HEK293T (cell line): ENCODE measurements around the gene CPAMD8.
"Not testable (repeated sequence)": the region's sequence is repeated elsewhere in the genome, so short reads cannot be mapped to it uniquely, and the experiment has no call there.

Source experiments
- CTCF ChIA-PET: fragments of 350-600 bp; formaldehyde crosslinking; extraction: SDS; loops from one replicate; lab custom pipeline; 2021; ENCODE audit warnings: antibody characterized with exemption, inconsistent platforms; lab: Yijun Ruan, JAX
- POLR2A ChIA-PET: fragments of 350-600 bp; formaldehyde crosslinking; extraction: SDS; loops from one replicate; lab custom pipeline; 2020; ENCODE audit warnings: antibody characterized with exemption, inconsistent platforms; lab: Yijun Ruan, JAX
- DNase-seq: peaks from one replicate; pipeline ENCODE4 v3.0.0; 2012; ENCODE audit warnings: mixed read lengths; ENCODE audit errors: extremely low spot score
- ARNT ChIP-seq: fragments of 450-650 bp; IDR thresholded peaks from 2 replicates; pipeline ENCODE4 v1.6.1; 2017; ENCODE audit warnings: mild to moderate bottlenecking
- BHLHE40 ChIP-seq: fragments of 450-650 bp; IDR thresholded peaks from 2 replicates; pipeline ENCODE4 v1.6.1; 2016; ENCODE audit warnings: mild to moderate bottlenecking, moderate library complexity, borderline replicate concordance
- CTBP1 ChIP-seq: fragments of 450-650 bp; IDR thresholded peaks from 2 replicates; pipeline ENCODE4 v1.6.1; 2016; ENCODE audit warnings: borderline replicate concordance
- ELF4 ChIP-seq: fragments of 450-650 bp; IDR thresholded peaks from 2 replicates; pipeline ENCODE4 v1.6.1; 2017; ENCODE audit warnings: antibody characterized with exemption
- FOXA1 ChIP-seq: fragments of 450-650 bp; IDR thresholded peaks from 2 replicates; pipeline ENCODE4 v1.6.1; 2016; ENCODE audit warnings: mild to moderate bottlenecking
- FOXK2 ChIP-seq: fragments of 450-650 bp; IDR thresholded peaks from 2 replicates; pipeline ENCODE4 v1.6.1; 2016; ENCODE audit warnings: mild to moderate bottlenecking
- FOXM1 ChIP-seq: fragments of 450-650 bp; IDR thresholded peaks from 2 replicates; pipeline ENCODE4 v1.6.1; 2017; ENCODE audit warnings: mild to moderate bottlenecking, borderline replicate concordance
- HDGF ChIP-seq: fragments of 450-650 bp; IDR thresholded peaks from 2 replicates; pipeline ENCODE4 v1.6.1; 2017; ENCODE audit warnings: antibody characterized with exemption, borderline replicate concordance
- L3MBTL2 ChIP-seq: fragments of 450-650 bp; conservative IDR thresholded peaks from 2 replicates; pipeline ENCODE4 v1.6.1; 2016; ENCODE audit warnings: mild to moderate bottlenecking
- LEF1 ChIP-seq: fragments of 450-650 bp; IDR thresholded peaks from 2 replicates; pipeline ENCODE4 v1.6.1; 2017; ENCODE audit warnings: mild to moderate bottlenecking, borderline replicate concordance
- NFRKB ChIP-seq: fragments of 450-650 bp; IDR thresholded peaks from 2 replicates; pipeline ENCODE4 v1.6.1; 2016; ENCODE audit warnings: mild to moderate bottlenecking, moderate library complexity
- SP1 ChIP-seq: fragments of 450-650 bp; IDR thresholded peaks from 2 replicates; pipeline ENCODE4 v1.6.1; 2017
- SUZ12 ChIP-seq: fragments of 450-650 bp; IDR thresholded peaks from 2 replicates; pipeline ENCODE4 v1.6.1; 2016; ENCODE audit warnings: mild to moderate bottlenecking
- TARDBP ChIP-seq: fragments of 450-650 bp; IDR thresholded peaks from 2 replicates; pipeline ENCODE4 v1.6.1; 2016
- ZNF384 ChIP-seq: fragments of 450-650 bp; IDR thresholded peaks from 2 replicates; pipeline ENCODE4 v1.6.1; 2016
- TF ChIP-seq, protein P1 (sequence below): fragments of 450-650 bp; IDR thresholded peaks from 2 replicates; pipeline ENCODE4 v1.6.1; 2016

The CPAMD8 gene

DNA sequence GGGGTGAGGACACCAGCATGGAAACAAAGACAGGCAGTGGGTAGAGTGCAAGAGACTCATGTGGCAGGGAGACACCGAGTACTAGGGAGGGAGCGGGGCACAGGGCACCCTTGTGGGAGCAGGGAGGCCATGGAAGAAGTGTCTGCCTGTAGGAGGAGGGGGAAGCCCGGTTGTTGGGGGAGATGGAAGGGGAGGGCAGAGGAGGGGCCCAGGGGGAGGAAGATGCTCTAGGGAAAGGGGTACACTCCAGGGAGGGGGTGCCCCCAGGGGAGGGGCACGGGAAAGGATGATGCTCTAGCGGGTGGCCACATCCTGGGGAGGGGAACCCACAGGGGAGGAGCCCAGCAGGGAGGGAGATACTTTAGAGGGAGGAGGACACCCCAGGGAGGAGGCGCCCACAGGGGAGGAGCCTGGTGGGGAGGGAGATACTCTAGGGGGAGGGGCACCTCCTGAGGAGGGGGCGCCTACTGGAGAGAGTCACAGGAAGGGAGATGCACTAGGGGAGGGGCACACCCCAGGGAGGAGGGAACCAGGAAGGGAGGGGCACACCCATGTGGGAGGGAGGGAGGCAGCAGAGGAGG lies 24.9 kb downstream of the CPAMD8 start:
- TF ChIP-seq ELF4 = no peak
- CTCF ChIA-PET = no interaction called here
- POLR2A ChIA-PET = no interaction called here
- no peak for DNase-seq

DNA sequence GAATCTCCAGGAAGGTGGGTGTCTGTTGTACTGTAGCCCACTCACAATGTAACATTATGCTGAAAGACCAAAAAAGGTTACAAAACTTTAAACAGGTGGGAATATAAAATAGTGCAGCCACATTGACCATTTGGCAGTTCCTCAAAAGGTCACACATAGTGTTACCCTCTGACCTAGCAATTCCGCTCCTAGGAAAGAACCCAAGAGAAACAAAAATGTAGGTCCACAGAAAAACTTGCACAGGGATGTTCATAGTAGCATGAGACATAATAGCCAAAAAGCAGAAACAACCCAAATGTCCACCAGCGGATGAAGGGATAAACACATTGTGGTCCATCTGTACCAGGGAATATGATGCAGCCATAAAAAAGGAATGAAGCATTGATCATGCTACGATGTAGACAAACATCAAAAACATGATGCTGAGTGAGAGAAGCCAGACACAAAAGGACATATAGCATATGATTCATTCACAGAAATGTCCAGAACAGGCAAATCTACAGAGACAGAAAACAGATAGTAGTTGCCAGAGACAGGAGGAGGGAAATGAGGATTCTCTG lies 27.9 kb downstream of the CPAMD8 start:
- no peak for DNase-seq
- TF ChIP-seq CTBP1 = no peak
- TF ChIP-seq SP1 = no peak
- TF ChIP-seq BHLHE40 = no peak
- no peak for TF ChIP-seq NFRKB
- no peak for TF ChIP-seq TARDBP
- TF ChIP-seq LEF1 = no peak
- no peak for TF ChIP-seq FOXM1
- no peak for TF ChIP-seq FOXK2
- TF ChIP-seq SUZ12 = no peak
- TF ChIP-seq ZNF384 = no peak
- TF ChIP-seq L3MBTL2 = no peak
- no peak for TF ChIP-seq ARNT
- POLR2A ChIA-PET = no interaction called here
- CTCF ChIA-PET = no interaction called here

DNA sequence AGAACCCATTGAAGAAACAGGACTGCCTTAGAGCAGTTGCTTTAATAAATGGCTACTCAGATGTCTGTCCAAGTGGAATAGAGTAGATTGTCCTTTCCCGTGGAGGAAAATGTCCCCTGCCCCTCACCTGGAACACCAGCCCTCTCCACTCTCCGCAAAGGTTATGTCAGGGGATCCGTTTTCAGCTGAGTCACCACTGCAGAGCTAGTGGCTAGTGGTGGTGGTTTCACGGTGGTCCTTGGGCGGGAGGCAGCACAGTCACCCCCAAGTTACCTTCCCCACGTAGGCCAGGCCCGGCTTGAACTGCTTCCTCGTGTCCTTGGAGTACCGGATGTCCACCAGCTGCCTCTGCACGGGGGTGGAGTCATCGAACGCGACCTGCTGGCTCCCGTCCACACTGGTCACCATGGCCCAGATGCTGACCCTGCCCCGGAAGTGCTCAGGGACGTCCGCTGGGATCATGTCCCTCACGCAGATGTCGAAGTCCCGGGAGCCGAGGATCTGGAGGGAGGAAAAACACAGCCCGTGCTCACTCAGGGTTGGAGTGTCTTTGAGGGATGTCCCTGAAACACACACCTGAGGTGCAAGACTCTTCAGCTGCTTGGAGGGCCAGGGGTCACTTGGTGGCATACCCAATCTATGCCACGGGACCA lies 29.6 kb downstream of the CPAMD8 start:
- CTCF ChIA-PET, POLR2A ChIA-PET, DNase-seq: not testable (repeated sequence)

DNA sequence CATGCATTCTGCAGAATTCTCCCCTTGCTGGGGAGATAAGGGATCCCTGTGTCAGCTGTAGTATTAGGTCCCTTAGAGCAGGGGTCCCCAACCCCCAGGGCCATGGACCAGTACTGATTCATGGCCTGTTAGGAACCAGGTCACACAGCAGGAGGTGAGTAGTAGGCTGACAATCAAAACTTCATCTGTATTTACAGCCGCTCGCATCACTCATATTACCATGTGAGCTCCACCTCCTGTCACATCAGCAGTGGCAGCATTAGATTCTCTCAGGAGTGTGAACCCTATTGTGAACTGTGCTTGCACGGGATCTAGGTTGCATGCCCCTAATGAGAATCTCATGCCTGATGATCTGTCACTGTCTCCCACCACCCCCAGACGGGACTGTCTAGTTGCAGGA lies 37.9 kb downstream of the CPAMD8 start:
- POLR2A ChIA-PET = no interaction called here
- CTCF ChIA-PET = no interaction called here
- TF ChIP-seq SP1 (no peak), ELF4 (no peak), FOXM1 (no peak), L3MBTL2 (no peak), HDGF (no peak), ARNT (no peak), SUZ12 (no peak), TARDBP (no peak), BHLHE40 (no peak), CTBP1 (no peak), ZNF384 (no peak), FOXK2 (no peak), FOXA1 (no peak), LEF1 (no peak), NFRKB (no peak)
- TF ChIP-seq, protein P1, sequence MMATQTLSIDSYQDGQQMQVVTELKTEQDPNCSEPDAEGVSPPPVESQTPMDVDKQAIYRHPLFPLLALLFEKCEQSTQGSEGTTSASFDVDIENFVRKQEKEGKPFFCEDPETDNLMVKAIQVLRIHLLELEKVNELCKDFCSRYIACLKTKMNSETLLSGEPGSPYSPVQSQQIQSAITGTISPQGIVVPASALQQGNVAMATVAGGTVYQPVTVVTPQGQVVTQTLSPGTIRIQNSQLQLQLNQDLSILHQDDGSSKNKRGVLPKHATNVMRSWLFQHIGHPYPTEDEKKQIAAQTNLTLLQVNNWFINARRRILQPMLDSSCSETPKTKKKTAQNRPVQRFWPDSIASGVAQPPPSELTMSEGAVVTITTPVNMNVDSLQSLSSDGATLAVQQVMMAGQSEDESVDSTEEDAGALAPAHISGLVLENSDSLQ = no peak
- DNase-seq = no peak

DNA sequence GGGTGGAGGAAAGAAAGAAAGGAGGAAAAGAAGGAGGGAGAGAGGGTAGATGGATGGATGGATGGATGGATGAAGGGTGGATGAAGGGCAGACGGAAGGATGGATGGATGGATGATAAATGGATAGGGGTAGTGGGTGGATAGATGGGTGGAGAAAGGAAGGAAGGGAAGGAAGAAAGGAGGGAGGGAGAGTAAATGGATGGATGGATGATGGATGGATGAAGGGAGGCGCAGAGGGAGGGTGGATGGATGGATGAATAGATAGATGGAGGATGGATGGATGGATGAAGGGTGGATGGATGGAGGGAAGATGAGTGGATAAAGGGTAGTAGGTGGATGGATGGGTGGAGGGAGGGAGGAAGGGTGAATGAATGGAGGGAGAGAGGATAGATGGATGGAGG lies 41.2 kb downstream of the CPAMD8 start:
- ChIA-PET POLR2A (no interaction called here), CTCF (no interaction called here)
- no peak for DNase-seq
- TF ChIP-seq FOXM1 (no peak), HDGF (no peak), ELF4 (no peak), TARDBP (no peak)

DNA sequence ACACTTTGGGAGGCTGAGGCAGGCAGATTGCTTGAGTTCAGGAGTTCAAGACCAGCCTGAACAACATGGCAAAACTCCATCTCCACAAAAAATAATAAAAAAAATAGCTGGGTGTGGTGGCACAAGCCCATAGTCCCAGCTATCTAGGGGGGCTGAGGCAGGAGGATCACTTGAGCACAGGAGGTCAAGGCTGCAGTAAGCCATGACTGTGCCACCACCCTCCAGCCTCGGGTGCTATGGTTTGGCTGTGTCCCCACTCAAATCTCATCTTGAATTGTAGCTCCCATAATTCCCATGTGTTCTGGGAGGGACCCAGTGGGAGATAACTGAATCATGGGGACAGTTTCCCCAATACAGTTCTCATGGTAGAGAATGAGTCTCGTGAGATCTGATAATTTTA lies 44.0 kb downstream of the CPAMD8 start:
- DNase-seq, CTCF ChIA-PET, POLR2A ChIA-PET: not testable (repeated sequence)

DNA sequence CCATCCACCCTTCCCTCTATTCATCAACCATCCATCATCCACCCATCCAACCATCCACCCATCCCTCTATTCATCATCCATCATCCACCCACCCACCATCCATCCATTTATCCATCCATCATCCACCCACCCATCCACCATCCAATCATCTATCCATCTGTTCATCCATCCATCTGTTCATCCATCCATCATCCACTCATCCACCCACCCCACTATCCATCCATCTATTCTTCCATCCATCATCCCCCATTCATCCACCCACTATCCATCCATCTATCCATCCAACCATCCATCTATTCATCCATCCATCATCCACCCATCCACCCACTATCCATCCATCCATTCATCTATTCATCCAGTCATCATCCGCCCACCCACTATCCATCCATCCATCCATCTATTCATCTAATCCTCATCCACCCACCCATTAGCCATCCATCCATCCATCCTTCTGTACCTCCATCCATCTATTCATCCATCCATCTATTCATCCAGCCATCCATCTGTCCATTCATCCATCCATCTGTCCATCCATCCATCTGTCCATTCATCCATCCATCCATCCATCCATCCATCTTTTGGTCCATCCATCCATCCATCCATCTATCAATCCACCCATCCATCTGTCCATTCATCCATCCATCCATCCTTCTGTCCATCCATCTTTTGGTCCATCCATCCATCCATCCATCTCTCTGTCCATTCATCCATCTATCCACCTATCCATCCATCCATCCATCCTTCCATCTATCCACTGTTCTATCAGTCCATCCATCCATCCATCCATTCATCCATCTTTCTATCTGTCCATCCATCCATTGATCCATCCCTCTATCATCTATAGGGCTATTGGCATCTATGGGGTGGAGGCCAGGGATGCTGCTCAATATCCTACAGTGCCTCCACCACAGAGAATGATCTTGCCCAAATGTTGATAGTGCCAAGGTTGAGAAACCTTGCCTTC lies 47.5 kb downstream of the CPAMD8 start:
- no peak for TF ChIP-seq BHLHE40
- TF ChIP-seq ELF4 = no peak
- TF ChIP-seq LEF1 = no peak
- no peak for TF ChIP-seq ZNF384
- no peak for TF ChIP-seq FOXM1
- TF ChIP-seq, protein P1 = no peak
- no peak for TF ChIP-seq TARDBP
- no peak for TF ChIP-seq FOXK2
- no peak for TF ChIP-seq NFRKB
- TF ChIP-seq L3MBTL2 = no peak
- no peak for TF ChIP-seq SUZ12
- TF ChIP-seq SP1 = no peak
- TF ChIP-seq ARNT = no peak
- TF ChIP-seq FOXA1 = no peak
- TF ChIP-seq CTBP1 = no peak
- POLR2A ChIA-PET = no interaction called here

More for the DNA sequence above, 47.5 kb downstream of the CPAMD8 start:
- CTCF ChIA-PET = no interaction called here
- no peak for DNase-seq
